ENCODE measurements around the gene FAM111A. TPM values are rescaled to one million over a fixed set of nuclear protein-coding genes. Genes with fewer than 3 reads are reported as not detected.

The FAM111A gene
- total RNA-seq, 1 donor from 2014 or later, result 44.7 TPM

DNA sequence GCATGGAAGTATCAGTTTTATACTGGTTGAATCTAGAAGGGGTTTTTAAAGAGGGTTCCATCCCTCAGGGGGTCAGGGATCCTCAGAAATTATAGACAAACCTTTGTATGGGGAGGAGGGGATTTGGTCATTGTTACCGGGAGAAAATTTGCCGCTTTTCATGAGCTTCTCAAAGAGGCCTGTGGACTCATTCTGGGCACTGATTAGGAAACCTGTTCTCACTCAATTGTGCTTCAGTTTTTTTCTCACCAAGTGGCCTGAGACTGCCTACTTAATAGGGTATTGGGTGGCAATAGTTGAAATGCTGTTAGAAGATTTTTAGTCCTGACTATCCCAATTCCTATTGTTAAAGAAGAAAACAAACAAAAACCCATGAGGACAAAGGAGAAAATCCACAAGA, 56.1 kb downstream of the FAM111A start:
- DNase-seq (ENCODE audit: low read depth), result no peak
- H3K4me3 ChIP-seq (ENCODE audit: low read depth, low read length), result no peak overlapping the region
- TF ChIP-seq, protein P1, sequence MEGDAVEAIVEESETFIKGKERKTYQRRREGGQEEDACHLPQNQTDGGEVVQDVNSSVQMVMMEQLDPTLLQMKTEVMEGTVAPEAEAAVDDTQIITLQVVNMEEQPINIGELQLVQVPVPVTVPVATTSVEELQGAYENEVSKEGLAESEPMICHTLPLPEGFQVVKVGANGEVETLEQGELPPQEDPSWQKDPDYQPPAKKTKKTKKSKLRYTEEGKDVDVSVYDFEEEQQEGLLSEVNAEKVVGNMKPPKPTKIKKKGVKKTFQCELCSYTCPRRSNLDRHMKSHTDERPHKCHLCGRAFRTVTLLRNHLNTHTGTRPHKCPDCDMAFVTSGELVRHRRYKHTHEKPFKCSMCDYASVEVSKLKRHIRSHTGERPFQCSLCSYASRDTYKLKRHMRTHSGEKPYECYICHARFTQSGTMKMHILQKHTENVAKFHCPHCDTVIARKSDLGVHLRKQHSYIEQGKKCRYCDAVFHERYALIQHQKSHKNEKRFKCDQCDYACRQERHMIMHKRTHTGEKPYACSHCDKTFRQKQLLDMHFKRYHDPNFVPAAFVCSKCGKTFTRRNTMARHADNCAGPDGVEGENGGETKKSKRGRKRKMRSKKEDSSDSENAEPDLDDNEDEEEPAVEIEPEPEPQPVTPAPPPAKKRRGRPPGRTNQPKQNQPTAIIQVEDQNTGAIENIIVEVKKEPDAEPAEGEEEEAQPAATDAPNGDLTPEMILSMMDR (conservative IDR thresholded peaks at IDR 0.05; ENCODE audit: low read depth, low read length), result no peak

DNA sequence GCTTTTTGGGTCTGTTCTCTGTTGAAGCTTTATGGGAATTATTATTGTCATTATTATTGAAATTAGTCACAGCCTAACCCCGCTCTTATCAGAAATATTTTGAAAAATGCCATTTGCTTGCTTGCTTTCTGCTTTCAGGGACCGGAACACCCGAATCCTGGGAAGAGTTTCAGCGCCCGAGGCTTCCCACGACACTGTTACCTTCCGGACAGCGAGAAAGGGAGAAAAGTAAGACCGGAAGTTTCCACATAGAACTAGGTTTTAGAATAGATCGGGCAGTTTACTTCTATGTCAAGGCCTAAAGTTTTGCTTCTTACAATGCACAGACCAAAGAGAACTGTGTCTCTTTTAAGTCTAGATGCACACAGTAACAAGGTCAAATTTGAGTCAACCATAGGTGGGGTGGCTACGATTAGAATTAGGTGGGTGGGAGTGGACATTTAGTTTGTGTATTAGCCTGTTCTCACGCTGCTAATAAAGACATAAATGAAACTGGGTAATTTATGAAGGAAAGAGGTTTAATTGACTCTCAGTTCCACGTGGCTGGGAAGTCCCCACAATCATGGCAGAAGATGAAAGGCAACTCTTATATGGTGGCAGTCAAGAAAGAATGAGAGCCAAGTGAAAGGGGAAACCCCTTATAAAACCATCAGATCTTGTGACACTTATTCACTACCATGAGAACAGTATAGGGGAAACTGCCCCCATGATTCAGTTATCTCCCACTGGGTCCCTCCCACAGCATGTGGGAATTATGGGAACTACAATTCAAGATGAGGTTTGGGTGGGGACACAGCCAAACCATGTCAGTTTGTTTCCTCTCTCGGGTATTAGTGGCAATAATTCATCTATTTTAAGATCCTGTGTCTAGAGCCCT, 57.1 kb downstream of the FAM111A start:
- H3K4me3 ChIP-seq (ENCODE audit: low read depth, low read length), result no peak overlapping the region
- DNase-seq (ENCODE audit: low read depth), result no peak
- TF ChIP-seq, protein P1 (conservative IDR thresholded peaks at IDR 0.05; ENCODE audit: low read depth, low read length), result no peak

DNA sequence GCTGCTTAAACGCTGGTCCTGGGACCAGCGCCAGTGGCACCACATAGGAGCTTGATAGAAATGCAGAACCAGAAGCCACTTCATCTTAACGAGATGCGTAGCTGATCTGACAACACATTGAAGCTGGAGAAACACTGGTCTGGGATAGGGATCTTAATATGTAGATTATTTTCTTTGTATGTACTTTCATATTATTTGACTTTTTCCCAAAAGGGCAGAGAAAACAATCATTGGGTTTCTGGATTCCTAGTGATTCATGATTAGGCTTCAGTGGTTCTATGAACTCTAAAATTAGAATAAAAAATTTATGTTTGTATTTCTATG, 57.7 kb downstream of the FAM111A start:
- DNase-seq (ENCODE audit: low read depth), result no peak
- no peak overlapping the region for H3K4me3 ChIP-seq (ENCODE audit: low read depth, low read length)

DNA sequence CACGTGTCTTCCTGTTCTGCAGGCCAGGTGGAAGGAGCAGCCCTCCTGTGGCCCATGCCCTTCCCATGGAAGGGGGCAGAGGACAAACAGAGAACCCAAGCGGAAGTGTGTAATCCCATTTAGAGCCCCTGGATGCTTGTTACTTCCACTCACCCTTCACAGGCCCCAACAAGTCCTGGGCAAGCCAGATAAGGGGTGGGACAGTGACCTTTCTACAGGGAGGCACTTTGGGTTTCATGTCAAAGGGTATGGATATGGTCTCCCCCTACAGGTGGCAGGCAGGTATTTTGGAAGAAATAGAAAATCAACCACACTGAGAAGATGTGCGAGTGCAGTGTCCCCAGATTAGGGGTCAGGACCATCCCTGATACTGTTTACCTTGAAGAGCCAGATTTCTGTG, 58.7 kb downstream of the FAM111A start:
- no peak overlapping the region for H3K4me3 ChIP-seq (ENCODE audit: low read depth, low read length)
- DNase-seq (ENCODE audit: low read depth), result no peak
- TF ChIP-seq, protein P1 (conservative IDR thresholded peaks at IDR 0.05; ENCODE audit: low read depth, low read length), result peak; percentile 52

More for the DNA sequence above, 57.7 kb downstream of the FAM111A start:
- TF ChIP-seq, protein P1 (conservative IDR thresholded peaks at IDR 0.05; ENCODE audit: low read depth, low read length), result no peak

Other genes starting within 250 kb of the FAM111A start
- 1.7 and 5.0 TPM in 2 replicates for gene GLYATL1, start 203.4 kb upstream of the FAM111A start, total RNA-seq
- gene GLYATL1B, start 56.5 kb upstream of the FAM111A start, total RNA-seq, result not detected in 2 replicates
- gene FAM111B, start 35.6 kb upstream of the FAM111A start, total RNA-seq, result 16.5 and 17.4 TPM in 2 replicates
- 2.7 and 3.0 TPM in 2 replicates for gene DTX4, start 29.3 kb downstream of the FAM111A start, total RNA-seq
- not detected in 2 replicates for gene MPEG1, start 70.1 kb downstream of the FAM111A start, total RNA-seq
- gene OR5AN1, start 216.0 kb downstream of the FAM111A start, total RNA-seq, result not detected in 2 replicates